ENCODE data around the gene MTCL1.

Gene MTCL1

GRCh38 chr18:8705238-8705960, at the start of gene MTCL1:
Gene MTCL1 (plus strand): TSS chr18:8705556. CDS start chr18:8705661, 105 bp downstream.
- DNase-seq = peak; percentile 40

GRCh38 chr18:8656232-8656631, 49.1 kb upstream of the MTCL1 start:
- DNase-seq = no peak

- no peak for DNase-seq
Observed at GRCh38 chr18:8657050-8657820, 48.1 kb upstream of the MTCL1 start.

GRCh38 chr18:8657873-8658470, 47.4 kb upstream of the MTCL1 start:
- no peak for DNase-seq

GRCh38 chr18:8658858-8659485, 46.4 kb upstream of the MTCL1 start:
- no peak for DNase-seq

- DNase-seq = no peak
Observed at GRCh38 chr18:8659609-8660242, 45.6 kb upstream of the MTCL1 start.

- no peak for DNase-seq
Observed at GRCh38 chr18:8660316-8660715, 45.0 kb upstream of the MTCL1 start.

- DNase-seq = no peak
Observed at GRCh38 chr18:8661754-8662559, 43.4 kb upstream of the MTCL1 start.

- DNase-seq = no peak
Observed at GRCh38 chr18:8662560-8663255, 42.6 kb upstream of the MTCL1 start.

GRCh38 chr18:8667846-8668245, 37.5 kb upstream of the MTCL1 start:
- DNase-seq = no peak

GRCh38 chr18:8668381-8668780, 37.0 kb upstream of the MTCL1 start:
- no peak for DNase-seq

GRCh38 chr18:8669571-8669970, 35.8 kb upstream of the MTCL1 start:
- DNase-seq = no peak

- no peak for DNase-seq
Observed at GRCh38 chr18:8673256-8674209, 31.8 kb upstream of the MTCL1 start.

- DNase-seq = no peak
Observed at GRCh38 chr18:8675057-8675456, 30.3 kb upstream of the MTCL1 start.

- no peak for DNase-seq
Observed at GRCh38 chr18:8681196-8681595, 24.2 kb upstream of the MTCL1 start.

GRCh38 chr18:8684577-8684976, 20.8 kb upstream of the MTCL1 start:
- DNase-seq = no peak

- DNase-seq = no peak
Observed at GRCh38 chr18:8685141-8685913, 20.0 kb upstream of the MTCL1 start.

- no peak for DNase-seq
Observed at GRCh38 chr18:8685914-8686216, 19.5 kb upstream of the MTCL1 start.

GRCh38 chr18:8686611-8687010, 18.7 kb upstream of the MTCL1 start:
- no peak for DNase-seq

All from hematopoietic multipotent progenitor cell treated with erythropoietin and hydrocortisone succinate and interleukin-3 and kit ligand, for 8 days (in vitro differentiated cells).